NT2/D1 (cell line): ENCODE data around the gene KLRF1.

ENCODE experiments used
- SUZ12 ChIP-seq: IDR thresholded peaks from 2 replicates; pipeline ENCODE4 v1.6.1; 2011; ENCODE audit not compliant: insufficient read length, insufficient read depth; ENCODE audit errors: extremely low read depth
- YY1 ChIP-seq: IDR thresholded peaks from 2 replicates; pipeline ENCODE4 v1.6.1; 2011; ENCODE audit not compliant: insufficient read length, insufficient read depth
- ZNF274 ChIP-seq: IDR thresholded peaks from 2 replicates; pipeline ENCODE4 v1.6.1; 2011; ENCODE audit warnings: mild to moderate bottlenecking, low read depth, low read length

- TF ChIP-seq YY1 (no peak), SUZ12 (no peak), ZNF274 (no peak)
Measured at GRCh38 chr12:9811621-9812020, 15.7 kb upstream of the KLRF1 start.
